ENCODE data around the gene CPED1.
"Not testable (repeated sequence)": the region's sequence is repeated elsewhere in the genome, so short reads cannot be mapped to it uniquely, and the experiment has no call there.

CPED1 gene

DNA sequence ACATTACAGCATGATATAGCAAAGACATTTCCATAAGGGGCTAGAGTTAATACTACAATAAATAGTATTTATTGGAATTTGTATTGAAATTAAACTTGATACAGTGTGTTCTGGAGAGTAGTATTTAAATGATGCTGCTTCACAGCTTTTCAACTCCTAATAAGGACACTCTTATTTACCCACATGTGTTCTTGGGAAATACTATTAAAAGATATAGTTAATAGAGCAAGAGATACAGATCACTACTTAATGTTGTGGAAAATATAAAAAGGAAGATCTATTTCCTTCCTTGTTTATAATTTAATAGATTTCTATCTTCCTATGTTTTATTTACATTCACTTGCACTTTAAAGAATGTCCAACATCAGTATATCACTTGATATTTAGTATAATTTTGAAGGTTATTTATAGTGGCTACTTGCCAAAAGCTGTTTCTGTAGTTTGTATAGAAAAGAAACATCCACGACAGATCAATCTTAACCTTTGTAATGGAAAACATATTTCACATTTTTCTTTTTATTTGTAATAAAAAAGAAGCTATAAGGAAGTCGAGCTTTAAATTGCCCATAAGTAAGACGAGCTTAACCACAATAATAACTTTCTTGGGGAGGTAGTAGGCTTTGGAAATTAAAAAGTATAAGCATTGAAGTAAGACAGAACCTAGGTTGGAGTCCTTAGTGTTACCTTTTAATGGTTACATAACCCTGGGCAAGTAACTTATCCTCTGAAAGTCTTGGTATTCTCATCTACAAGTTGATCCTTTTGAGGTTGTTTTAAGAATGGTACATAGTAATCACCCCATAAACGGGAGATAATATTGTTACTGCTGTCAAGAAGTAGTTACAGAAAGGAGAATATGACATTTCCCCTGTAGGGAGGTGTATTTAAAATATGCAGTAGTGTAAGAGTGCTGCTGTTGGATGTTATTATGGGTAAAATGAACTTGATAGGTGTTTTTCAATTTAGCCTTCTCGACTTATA is 32.8 kb downstream of the CPED1 start:
- DNase-seq = no peak

DNA sequence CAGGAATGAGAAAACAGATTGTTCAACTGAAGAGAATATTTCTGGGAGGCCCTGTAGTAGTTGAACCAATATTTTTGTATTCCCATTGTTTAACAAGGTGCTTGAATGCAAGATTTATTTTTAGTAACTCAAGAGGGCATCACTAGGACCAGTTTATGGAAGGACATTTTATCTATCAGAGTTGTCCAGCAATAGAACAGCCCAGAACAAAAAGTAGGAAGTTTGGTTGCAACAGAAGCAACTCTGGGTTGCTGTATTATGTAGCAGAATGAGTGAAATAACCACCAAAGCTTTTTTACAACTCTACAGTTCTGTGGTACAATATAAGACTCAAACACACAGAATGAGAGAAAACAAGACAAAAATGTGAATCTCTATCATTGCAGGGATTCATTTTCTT is 34.7 kb downstream of the CPED1 start:
- DNase-seq = no peak

DNA sequence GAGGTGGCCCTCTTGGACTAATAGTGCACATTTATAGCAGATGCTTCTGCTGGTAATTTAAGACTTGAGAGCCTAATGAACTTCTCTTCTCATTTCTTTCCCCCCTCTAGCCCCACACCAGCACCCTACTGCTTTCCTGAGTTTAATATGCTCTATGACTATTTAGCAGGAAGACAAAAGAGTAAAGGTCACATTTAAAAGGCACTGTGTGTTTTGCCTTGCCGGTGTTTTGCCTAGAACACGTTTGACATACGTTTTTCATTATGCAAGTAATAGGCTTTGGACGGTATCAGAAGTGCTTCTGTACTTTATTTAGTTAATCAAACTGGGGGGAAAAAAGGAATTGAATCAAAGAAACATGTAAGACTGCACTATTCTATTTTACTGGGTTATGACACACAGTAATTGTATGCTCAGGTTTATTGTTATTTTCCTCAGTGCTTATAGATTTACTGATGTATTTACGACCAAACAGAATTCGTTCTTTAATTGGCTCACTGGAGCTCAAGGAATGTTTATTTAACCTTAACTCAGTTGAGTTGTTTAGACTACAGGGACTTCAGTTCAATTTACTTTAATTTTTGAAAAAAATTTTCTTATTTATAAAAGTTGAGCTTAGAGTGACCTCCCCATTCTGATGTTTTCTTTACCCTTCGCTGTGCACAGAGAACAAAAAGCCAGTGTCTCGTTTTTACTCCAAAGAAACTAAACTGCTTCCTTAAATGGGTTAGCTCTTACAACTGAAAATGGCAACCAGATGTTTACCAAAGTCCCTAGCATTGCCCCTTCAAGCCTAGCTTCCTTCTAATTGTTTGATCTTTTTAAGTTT is 35.4 kb downstream of the CPED1 start:
- no peak for DNase-seq

DNA sequence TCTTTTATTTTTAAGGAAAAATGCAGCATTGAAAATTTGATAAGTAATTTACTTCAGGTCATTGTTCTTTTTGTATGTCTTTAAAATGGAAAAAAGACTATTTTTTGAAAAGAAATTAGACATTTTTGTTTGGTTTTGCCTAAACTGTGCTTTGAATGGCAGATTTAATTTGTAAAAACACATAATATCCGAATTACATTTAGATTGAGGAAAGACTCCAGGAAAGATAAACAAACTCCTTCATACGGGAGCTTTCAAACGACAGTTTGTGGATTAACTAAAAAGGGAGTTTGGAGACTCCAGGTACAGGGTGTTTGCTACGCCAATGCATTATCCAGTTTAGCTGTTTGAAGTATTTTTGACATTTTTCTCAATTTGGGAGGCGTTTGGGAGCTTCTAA is 36.1 kb downstream of the CPED1 start:
- DNase-seq = no peak

DNA sequence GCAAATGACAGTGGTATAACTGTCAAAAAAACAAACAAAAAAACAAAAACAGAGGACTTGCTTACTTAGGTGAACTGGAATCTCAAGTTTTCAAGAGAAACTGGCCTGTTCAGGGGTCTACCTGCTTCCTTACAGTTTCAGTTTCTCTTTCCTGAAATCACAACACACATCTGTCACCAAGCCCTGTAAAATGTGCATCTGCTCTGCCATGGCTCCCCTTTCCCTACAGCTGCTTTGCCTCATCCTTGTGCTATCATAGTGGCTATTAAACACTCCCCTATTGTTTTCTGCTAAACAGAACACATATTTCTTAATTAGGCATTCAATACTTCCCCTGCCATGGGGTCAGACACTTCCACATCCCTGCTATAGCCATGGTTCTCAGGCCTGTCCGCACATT is 37.6 kb downstream of the CPED1 start:
- no peak for DNase-seq

DNA sequence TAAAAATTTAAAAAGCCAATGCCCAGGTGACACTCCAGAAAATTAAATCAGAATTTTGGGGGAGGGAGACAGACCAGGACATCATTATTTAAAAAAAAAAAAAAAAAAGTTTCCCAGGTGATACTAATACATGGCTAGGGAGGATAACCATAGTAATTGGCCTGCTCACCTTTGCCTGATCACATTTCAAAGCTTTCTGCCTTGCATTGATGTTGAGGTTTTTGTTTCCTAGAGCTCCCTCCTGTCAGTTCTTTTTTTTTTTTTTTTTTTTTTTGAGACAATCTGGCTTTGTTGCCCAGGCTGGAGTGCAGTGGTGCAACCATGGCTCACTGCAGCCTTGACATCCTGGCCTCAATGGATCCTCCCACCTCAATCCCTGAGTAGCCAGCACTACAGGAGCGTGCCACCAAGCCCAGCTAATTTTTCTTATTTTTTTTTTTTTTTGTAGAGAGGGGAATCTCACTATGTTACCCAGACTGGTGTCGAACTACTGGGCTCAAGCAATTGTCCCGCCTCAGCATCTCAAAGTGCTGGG is 38.1 kb downstream of the CPED1 start:
- no peak for DNase-seq

DNA sequence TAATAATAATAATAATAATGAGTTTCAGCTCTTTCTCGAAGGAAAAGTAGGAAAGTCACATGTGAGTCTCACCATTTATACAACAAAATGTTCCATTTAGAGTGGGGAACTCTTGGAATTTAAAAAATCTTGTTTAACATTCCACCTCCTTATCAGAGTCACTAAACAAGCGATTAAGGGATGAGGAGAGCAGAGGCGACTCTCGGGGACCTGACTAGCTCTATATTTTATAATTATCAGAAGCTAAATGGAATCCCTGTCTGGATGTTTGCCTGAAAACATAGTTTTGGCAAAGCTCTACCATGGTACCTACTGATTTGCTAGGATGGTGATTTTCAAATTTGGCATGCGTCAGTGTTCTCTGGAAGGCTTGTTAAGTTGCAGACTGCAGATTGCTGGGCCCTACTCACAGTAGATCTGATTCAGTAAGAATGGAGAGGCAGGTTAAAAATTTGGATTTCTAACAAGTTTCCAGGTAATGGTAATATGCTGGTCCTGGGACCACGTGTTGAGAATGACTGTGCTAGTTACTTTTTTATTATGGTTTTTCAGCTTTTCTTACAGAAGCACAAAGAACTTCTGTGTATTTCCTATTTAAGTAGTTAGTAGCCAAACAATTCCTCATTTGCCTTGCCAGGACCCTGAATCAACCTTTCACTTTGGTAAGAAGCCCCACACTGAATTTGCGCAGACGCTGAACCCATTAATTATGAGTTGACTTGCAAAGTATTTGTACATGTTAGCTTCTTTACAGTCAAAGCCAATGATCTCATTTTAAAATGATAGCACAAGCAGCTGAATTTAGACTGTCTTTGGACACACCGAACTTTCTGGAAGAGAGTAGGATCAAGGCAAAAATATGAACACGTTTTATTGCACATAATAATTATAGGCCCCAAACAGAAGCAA is 39.5 kb downstream of the CPED1 start:
- DNase-seq = no peak

DNA sequence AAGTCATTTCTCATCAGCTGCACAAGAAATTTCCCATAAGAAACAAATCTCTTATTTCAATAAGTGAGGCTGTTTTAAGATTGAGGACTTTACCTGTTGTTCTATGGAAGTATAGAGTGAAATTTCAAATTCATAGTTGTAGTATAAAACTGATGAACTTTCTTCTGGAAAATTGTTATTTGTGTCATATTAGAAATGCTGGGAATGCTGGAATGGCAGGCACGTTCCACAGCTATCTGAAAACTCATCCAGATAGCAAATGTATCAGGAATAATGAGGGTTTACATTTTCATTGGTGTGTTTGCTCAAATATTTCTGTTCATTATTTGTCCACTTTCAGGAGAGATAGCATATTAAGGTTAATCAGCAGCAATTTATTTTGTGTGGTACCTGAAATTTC is 40.8 kb downstream of the CPED1 start:
- no peak for DNase-seq

DNA sequence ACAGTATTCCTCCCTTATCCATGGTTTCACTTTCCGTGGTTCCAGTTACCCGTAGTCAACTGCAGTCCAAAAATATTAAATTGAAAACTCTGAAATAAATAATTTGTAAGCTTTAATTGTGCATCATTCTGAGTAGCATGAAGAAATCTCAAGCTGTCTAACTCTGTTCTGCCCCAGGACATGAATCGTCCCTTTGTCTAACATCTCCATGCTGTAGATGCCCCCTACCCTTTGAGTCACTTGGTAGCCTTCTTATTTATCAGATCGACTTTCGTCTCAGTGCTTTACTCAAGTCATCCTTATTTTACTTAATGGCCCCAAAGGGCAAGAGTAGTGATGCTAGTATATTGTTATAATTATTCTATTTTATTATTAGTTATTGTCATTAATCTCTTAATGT is 41.8 kb downstream of the CPED1 start:
- no peak for DNase-seq

DNA sequence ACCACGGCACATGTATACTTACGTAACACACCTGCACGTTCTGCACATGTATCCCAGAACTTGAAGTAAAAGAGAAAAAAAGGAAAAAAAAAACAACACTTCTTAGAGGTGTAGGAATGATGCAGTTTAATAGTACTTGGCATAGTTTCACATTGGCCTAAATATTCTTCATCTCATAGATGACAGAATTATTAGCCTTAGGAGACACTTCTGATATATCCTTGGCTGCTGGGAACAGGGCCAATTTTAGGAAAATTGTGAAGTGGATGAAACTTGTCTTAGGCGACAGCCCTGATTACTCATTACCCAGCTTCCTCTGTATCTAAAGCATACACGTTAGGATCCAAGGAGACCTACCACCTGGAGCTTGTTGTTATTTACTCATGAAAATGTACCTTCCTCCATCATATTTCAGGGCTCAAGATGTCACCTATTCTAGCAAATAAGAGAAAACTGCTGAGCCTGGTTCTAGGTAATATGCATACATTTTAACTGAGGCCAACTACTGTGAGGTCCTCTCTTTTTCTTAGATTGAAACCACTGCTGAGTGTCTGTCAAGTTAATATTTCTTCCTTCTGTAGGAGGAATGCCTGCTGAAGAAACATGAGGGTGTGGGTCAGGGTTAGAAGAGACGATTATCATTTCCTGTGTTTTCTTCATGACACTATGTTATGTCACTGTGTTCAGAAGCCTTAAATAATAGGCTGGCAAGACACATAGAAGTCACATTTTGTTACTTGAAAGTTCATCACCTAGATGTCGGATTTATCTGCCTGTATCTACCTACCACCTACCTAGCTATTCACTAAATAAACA is 44.3 kb downstream of the CPED1 start:
- DNase-seq = no peak

DNA sequence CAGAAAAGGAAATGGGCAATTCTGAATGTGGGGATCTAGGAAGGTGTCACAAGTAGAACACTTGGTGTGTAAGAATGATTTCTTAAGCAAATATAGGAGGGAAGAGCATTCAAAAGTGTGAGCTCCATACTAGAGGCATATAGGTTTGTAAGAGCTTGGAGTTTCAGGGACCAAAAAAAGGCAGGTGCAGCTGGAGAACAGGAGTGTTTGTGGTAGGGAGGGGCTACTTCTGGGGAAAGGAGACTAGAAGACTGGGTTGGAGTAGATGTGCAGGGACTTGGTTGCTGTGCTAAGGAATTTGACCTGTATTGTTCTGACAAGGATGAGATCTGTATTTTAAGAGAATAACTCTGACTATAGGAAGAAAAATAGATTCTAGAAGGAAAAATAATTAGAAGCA is 46.4 kb downstream of the CPED1 start:
- no peak for DNase-seq

DNA sequence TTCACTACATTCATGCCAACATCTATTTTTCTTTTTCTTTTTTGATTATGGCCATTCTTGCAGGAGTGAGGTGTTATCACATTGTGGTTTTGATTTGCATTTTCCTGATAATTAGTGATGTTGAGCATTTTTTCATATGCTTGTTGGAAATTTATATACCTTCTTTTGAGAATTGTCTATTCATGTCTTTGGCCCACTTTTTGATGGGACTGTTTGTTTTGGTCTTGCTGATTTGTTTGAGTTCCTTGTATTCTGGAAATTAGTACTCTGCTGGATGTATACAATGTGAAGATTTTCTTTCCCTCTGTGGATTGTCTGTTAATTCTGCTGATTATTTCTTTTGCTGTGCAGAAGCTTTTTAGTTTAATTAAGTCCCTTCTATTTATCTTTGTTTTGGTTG is 48.3 kb downstream of the CPED1 start:
- not testable (repeated sequence) for DNase-seq

DNA sequence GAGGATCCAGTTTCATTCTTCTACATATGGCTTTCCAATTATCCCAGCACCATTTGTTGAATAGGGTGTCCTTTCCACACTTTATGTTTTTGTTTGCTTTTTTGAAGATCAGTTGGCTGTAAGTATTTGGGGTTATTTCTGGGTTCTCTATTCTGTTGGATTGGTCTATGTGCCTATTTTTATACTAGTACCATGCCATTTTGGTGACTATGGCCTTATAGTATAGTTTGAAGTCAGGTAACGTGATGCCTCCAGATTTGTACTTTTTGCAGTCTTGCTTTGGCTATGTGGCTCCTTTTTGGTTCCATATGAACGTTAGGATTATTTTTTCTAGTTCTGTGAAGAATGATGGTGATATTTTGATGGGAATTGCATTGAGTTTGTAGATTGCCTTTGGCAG is 48.8 kb downstream of the CPED1 start:
- DNase-seq = not testable (repeated sequence)

DNA sequence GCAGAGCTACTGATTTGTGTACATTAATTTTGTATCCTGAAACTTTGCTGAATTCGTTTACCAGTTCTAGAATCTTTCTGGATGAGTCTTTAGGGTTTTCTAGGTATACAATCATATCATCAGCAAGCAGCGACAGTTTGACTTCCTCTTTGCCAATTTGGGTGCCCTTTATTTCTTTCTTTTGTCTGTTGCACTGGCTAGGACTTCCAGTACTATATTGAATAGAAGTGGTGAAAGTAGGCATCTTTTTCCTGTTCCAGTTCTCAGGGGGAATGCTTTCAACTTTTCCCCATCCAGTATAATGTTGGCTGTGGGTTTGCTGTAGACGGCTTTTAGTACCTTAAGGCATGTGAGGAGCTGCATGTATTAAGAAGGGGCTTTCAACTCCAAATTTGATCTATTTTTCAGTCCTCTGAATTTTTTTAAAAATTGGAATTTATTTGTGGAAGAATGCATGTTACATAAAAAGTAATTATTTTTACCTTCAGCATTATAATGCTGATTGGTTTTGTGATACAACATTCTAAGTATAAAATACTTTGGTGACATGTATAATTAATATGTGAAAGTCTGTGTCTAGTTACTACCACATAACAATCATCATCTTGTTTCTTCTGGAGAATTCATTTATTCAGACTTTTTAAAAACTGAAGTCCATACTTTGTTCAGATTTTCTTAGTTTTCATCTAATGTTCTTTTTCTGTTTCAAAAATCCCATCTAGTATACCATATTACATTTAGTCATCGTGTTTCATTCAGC is 49.6 kb downstream of the CPED1 start:
- DNase-seq = no peak

DNA sequence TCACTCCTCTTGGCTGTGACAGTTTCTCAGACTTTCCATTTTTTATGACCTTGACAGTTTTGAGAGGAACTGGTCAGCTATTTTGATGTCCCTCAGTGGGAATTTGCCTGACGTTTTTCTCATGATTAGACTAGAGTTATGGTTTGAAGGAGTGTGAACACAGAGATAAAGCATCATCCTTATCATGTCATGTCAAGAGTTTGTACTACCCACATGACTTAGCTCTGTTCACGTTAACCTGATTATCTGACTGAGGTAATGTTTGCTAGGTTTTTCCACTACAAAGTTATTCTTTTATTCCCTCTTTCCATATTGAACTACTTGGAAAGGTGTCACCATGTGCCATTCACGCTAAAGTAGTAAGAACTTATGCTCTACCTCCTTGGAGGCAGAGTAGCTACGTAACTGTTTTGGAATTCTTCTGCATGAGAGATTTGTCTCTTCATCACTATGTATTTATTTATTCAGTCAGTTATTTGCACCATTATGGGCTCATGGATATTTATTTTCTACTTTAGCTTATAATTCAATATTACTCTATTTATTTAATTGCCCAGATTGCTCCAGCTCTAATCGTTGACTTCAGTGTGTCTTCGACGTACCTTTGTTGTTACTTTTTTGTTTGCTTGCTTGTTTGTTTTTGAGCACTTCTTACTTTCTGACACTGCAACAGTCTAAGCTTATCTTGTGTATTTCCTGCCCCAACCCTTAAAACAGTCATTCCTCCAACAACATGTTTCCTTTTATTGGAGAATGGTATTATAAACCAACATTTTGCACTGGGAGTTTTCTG is 50.4 kb downstream of the CPED1 start:
- DNase-seq = no peak

DNA sequence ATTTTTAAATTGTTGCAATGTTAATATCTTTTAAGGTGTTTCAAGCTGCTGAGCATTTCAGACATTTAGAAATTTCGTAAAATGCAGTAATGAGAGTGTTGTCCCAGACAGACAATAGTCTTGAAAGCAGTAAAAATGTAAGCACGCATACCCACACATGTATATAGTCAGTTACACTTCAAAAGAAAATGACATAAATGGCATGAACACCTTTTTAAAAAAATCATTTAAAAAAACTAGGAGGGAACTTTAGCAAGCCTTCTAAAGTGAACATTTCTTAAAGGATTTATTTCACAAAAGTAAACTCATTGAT is 51.0 kb downstream of the CPED1 start:
- DNase-seq = no peak

DNA sequence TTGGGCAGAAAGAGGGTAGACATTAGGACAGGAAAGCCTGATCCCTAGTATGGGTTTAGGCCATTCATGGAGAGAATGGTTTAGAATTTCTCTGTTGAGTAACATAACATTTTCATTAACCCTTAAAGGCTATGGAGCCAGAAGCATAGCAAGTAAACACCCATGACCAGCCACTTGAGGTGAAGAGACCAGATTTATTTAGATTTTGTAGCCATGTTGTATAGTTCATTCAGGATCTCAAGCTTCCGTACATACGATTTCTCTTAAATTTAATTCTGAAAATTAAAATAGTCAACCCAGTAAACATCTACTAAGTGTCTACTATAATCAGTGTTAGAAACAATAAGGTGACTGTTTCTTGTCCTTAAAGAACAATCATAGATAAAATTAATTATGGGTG is 51.5 kb downstream of the CPED1 start:
- no peak for DNase-seq

DNA sequence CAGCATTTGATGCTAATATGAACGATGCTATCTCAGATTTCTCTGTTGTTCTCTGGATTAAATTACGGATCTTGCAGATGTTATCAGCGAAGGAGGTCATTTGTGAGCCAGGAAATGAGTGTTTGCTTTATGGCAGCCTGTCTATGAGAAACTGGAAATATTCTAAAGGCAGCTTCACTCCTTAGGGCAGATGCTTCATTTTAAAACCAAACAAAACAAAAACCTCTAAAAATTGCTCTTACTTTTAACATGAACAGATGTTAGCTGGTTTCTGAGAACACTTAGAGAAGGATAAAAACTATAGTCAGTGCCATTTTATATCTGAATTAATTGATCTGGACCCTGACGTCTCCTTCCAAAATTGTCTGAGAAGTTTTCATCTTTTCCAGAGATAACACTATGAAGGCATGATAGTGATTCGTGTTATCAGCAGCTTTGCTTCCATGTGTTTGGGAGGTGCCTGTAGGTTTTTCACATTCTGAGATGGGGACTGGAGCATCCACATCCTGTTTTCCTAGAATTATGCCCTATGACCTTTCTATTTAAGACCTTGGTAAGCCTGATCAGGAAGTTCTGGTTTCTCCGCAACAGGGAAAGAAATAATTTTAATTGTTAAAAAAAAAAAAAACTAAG is 53.1 kb downstream of the CPED1 start:
- DNase-seq = no peak

DNA sequence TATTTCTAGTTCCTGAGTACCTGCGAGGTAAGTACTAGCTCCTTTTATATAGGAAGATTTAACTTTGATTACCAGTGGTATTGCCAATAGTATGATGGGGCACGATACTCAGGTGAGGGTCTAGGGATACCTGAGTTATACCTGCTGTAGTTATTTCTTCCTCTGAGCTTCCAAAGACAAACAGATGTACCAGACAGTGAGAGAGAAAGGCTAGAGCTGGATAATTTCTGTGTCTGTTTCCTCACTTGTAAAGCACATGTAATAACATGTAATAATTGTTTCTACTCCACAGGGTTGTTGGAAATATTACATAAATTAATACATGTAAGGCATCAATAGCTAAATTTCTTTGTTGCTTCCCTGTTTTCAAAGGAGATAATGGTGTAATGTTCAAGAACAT is 53.7 kb downstream of the CPED1 start:
- no peak for DNase-seq

DNA sequence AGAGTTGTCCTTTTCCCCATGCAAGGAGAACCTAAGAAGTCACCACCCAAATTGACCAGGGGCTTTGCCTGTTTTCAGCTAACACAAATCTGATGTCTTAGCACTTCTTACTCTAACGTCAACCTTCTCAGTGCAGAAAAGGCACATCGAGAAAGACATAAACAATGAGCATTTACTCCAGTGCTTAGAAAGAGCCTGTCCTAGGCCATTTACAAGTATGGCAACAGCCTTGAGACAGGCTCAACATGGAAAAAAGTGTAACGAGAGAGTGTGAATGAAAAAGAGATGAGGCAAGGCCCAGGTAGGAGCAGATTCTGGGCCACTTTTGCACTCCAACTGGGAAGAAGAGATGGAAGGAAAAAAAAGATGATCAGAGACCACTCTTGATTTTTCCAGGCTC is 54.4 kb downstream of the CPED1 start:
- DNase-seq = no peak
